NOMO-1 (cell line): ENCODE measurements around the gene GNL1.

Experiments used
- DNase-seq, 2 experiments: peaks; one replicate each; lab custom pipeline; 2025; ENCODE audit not compliant: unreplicated experiment in 2 of 2; lab: John Stamatoyannopoulos, UW

Gene GNL1

GRCh38 chr6:30570740-30571074 is 14.4 kb upstream of the GNL1 start:
- no peak for DNase-seq

- DNase-seq = no peak
Observed at GRCh38 chr6:30570263-30570662, 14.0 kb upstream of the GNL1 start.

GRCh38 chr6:30568245-30568644 is 12.0 kb upstream of the GNL1 start:
- no peak for DNase-seq

GRCh38 chr6:30565772-30566171 is 9.5 kb upstream of the GNL1 start:
- DNase-seq = no peak

GRCh38 chr6:30564114-30564513 is 7.8 kb upstream of the GNL1 start:
- no peak for DNase-seq

GRCh38 chr6:30562470-30563425 is 6.5 kb upstream of the GNL1 start:
- DNase-seq = no peak

GRCh38 chr6:30560930-30561329 is 4.6 kb upstream of the GNL1 start:
- no peak for DNase-seq

GRCh38 chr6:30557683-30557981 is 1.3 kb upstream of the GNL1 start:
- DNase-seq = peak; percentile 8 to 60

GRCh38 chr6:30556906-30557682 is 805 bp upstream of the GNL1 start, which contains the start of gene PRR3:
TSS of gene PRR3 (plus strand) at chr6:30557295. CDS start at chr6:30557345, 50 bp downstream.
- DNase-seq = peak; percentile 86 to 90

- no peak for DNase-seq
Observed at GRCh38 chr6:30555816-30556065, 548 bp downstream of the GNL1 start.

- DNase-seq = no peak
Observed at GRCh38 chr6:30554962-30555815, 1.1 kb downstream of the GNL1 start.

- no peak for DNase-seq
Observed at GRCh38 chr6:30554404-30554803, 1.9 kb downstream of the GNL1 start.

- no peak for DNase-seq
Observed at GRCh38 chr6:30548375-30548774, 7.9 kb downstream of the GNL1 start.

GRCh38 chr6:30547454-30547853 is 8.8 kb downstream of the GNL1 start:
- DNase-seq = peak; percentile 20 to 54

GRCh38 chr6:30544666-30545272 is 11.5 kb downstream of the GNL1 start:
- peak in 1 of 2 experiments; percentile 74 for DNase-seq

GRCh38 chr6:30543821-30544220 is 12.5 kb downstream of the GNL1 start:
- no peak for DNase-seq

- no peak for DNase-seq
Observed at GRCh38 chr6:30542915-30543314, 13.4 kb downstream of the GNL1 start.

- no peak for DNase-seq
Observed at GRCh38 chr6:30542404-30542725, 13.9 kb downstream of the GNL1 start.

GRCh38 chr6:30541515-30542403 is 14.5 kb downstream of the GNL1 start:
- DNase-seq = peak; percentile 66 to 86

GRCh38 chr6:30537931-30538330 is 18.4 kb downstream of the GNL1 start:
- DNase-seq = no peak
